OCI-LY1 (cell line): ENCODE measurements around the gene BLNK.

Source experiments
- EZH2 ChIP-seq: fragments of 200-600 bp; sonication (generic), shearing (Covaris generic); IDR thresholded peaks from 2 replicates; pipeline ENCODE4 v1.8.0; 2017; ENCODE audit warnings: borderline replicate concordance, mixed run types, mild to moderate bottlenecking, antibody characterized with exemption, low read length, moderate library complexity, mixed read lengths
- TF ChIP-seq, protein P1 (sequence below): fragments of 200-600 bp; sonication (generic), shearing (Covaris generic); IDR thresholded peaks from 2 replicates; pipeline ENCODE4 v1.5.1; 2017; ENCODE audit warnings: mild to moderate bottlenecking, antibody characterized with exemption, low read length, moderate library complexity, mixed read lengths

DNA sequence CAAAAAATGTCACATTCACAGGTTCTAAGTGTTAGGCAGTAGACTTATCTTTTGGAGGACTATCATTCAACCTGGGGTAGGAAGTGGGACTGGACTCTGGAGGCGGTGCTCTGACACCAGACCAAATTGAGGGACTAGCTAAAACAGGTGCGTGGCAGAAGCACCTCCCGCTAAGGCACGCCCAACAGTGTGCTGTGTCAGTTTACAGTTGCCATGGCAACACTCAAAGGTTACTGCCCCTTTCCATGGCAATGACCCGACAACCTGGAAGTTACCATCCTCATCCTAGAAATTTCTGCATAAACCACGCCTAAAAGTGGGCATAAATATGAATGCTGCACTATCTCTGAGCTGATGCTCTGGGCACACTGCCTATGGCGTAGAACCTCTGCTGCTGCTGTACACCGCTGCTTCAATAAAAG, 14.0 kb upstream of the BLNK start:
- TF ChIP-seq, protein P1, sequence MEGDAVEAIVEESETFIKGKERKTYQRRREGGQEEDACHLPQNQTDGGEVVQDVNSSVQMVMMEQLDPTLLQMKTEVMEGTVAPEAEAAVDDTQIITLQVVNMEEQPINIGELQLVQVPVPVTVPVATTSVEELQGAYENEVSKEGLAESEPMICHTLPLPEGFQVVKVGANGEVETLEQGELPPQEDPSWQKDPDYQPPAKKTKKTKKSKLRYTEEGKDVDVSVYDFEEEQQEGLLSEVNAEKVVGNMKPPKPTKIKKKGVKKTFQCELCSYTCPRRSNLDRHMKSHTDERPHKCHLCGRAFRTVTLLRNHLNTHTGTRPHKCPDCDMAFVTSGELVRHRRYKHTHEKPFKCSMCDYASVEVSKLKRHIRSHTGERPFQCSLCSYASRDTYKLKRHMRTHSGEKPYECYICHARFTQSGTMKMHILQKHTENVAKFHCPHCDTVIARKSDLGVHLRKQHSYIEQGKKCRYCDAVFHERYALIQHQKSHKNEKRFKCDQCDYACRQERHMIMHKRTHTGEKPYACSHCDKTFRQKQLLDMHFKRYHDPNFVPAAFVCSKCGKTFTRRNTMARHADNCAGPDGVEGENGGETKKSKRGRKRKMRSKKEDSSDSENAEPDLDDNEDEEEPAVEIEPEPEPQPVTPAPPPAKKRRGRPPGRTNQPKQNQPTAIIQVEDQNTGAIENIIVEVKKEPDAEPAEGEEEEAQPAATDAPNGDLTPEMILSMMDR, result no peak
- no peak for TF ChIP-seq EZH2
